Measurements from ENCODE around the gene MON2. TPM values are rescaled to one million over a fixed set of nuclear protein-coding genes. Genes with fewer than 3 reads are reported as not detected.

MON2 gene
- total RNA-seq, 4 donors from 2014 or later: 54.3 to 212 (median 61.9) TPM

- no peak overlapping the region for H3K4me3 ChIP-seq
- no peaks in the 10 kb centered on the region for H3K27me3 ChIP-seq
- no peaks in the 10 kb centered on the region for H3K4me1 ChIP-seq
- H3K36me3 ChIP-seq: peaks cover 10% of the 10 kb centered on the region
- no peak for DNase-seq (ENCODE audit: low spot score in 2 of 2)
- no peaks in the 10 kb centered on the region for H3K9me3 ChIP-seq
- TF ChIP-seq POLR2A (IDR thresholded peaks at IDR 0.05) (no peak), EP300 (IDR thresholded peaks at IDR 0.05) (no peak), CTCF (IDR thresholded peaks at IDR 0.05) (no peak), POLR2AphosphoS5 (IDR thresholded peaks at IDR 0.05) (no peak)
- no peak overlapping the region for H3K27ac ChIP-seq
Measured at GRCh38 chr12:62525271-62525670, 58.6 kb downstream of the MON2 start.

GRCh38 chr12:62530596-62530995 lies 64.0 kb downstream of the MON2 start:
- DNase-seq (ENCODE audit: low spot score in 2 of 2): no peak
- H3K4me1 ChIP-seq: no peaks in the 10 kb centered on the region
- 90% methylated on average over 1 of the region's 1 CpG for WGBS
- no peak overlapping the region for H3K27ac ChIP-seq
- H3K27me3 ChIP-seq: no peaks in the 10 kb centered on the region
- peaks cover 31% of the 10 kb centered on the region for H3K36me3 ChIP-seq
- no peak for TF ChIP-seq EP300 (IDR thresholded peaks at IDR 0.05)
- no peaks in the 10 kb centered on the region for H3K9me3 ChIP-seq
- H3K4me3 ChIP-seq: no peak overlapping the region

- H3K9me3 ChIP-seq: no peaks in the 10 kb centered on the region
- no peaks in the 10 kb centered on the region for H3K27me3 ChIP-seq
- peaks cover 39% of the 10 kb centered on the region for H3K36me3 ChIP-seq
- H3K27ac ChIP-seq: no peak overlapping the region
- H3K4me3 ChIP-seq: no peak overlapping the region
- H3K4me1 ChIP-seq: no peaks in the 10 kb centered on the region
- TF ChIP-seq CTCF (IDR thresholded peaks at IDR 0.05) (no peak), EP300 (IDR thresholded peaks at IDR 0.05) (no peak), POLR2AphosphoS5 (IDR thresholded peaks at IDR 0.05) (no peak), POLR2A (IDR thresholded peaks at IDR 0.05) (no peak)
- WGBS: 96% methylated on average over 3 of the region's 3 CpGs
- DNase-seq (ENCODE audit: low spot score in 2 of 2): no peak
Measured at GRCh38 chr12:62532333-62532732, 65.7 kb downstream of the MON2 start.

GRCh38 chr12:62533087-62533754 lies 66.6 kb downstream of the MON2 start:
- DNase-seq (ENCODE audit: low spot score in 2 of 2): no peak
- Histone ChIP-seq H3K9me3 (no peaks in the 10 kb centered on the region), H3K27me3 (no peaks in the 10 kb centered on the region), H3K4me1 (no peaks in the 10 kb centered on the region), H3K27ac (no peak overlapping the region), H3K4me3 (no peak overlapping the region), H3K36me3 (peaks cover 48% of the 10 kb centered on the region)
- 88% methylated on average over 2 of the region's 2 CpGs for WGBS
- TF ChIP-seq EP300 (IDR thresholded peaks at IDR 0.05) (no peak), CTCF (IDR thresholded peaks at IDR 0.05) (no peak), POLR2A (IDR thresholded peaks at IDR 0.05) (no peak), POLR2AphosphoS5 (IDR thresholded peaks at IDR 0.05) (no peak)

- DNase-seq (ENCODE audit: low spot score in 2 of 2): no peak
- Histone ChIP-seq H3K4me1 (no peaks in the 10 kb centered on the region), H3K27me3 (no peaks in the 10 kb centered on the region), H3K4me3 (no peak overlapping the region), H3K9me3 (no peaks in the 10 kb centered on the region), H3K27ac (no peak overlapping the region), H3K36me3 (peaks cover 52% of the 10 kb centered on the region)
- TF ChIP-seq POLR2A (IDR thresholded peaks at IDR 0.05) (no peak), POLR2AphosphoS5 (IDR thresholded peaks at IDR 0.05) (no peak)
- 96% methylated on average over 2 of the region's 2 CpGs for WGBS
Measured at GRCh38 chr12:62533755-62534107, 67.1 kb downstream of the MON2 start.

GRCh38 chr12:62536546-62536945 lies 69.9 kb downstream of the MON2 start:
- TF ChIP-seq POLR2AphosphoS5 (IDR thresholded peaks at IDR 0.05) (no peak), EP300 (IDR thresholded peaks at IDR 0.05) (no peak), CTCF (IDR thresholded peaks at IDR 0.05) (no peak), POLR2A (IDR thresholded peaks at IDR 0.05) (no peak)
- H3K36me3 ChIP-seq: peaks cover 61% of the 10 kb centered on the region
- H3K4me3 ChIP-seq: no peak overlapping the region
- H3K27ac ChIP-seq: no peak overlapping the region
- no peaks in the 10 kb centered on the region for H3K9me3 ChIP-seq
- no peaks in the 10 kb centered on the region for H3K4me1 ChIP-seq
- H3K27me3 ChIP-seq: no peaks in the 10 kb centered on the region
- no peak for DNase-seq (ENCODE audit: low spot score in 2 of 2)
- 97% methylated on average over 4 of the region's 4 CpGs for WGBS
